ENCODE measurements around the gene ELAVL1. TPM values are rescaled to one million over a fixed set of nuclear protein-coding genes. Genes with fewer than 3 reads are reported as not detected.

The ELAVL1 gene
- total RNA-seq, 4 donors from 2014 or later, result 25.7 to 44.6 (median 34.5) TPM

DNA sequence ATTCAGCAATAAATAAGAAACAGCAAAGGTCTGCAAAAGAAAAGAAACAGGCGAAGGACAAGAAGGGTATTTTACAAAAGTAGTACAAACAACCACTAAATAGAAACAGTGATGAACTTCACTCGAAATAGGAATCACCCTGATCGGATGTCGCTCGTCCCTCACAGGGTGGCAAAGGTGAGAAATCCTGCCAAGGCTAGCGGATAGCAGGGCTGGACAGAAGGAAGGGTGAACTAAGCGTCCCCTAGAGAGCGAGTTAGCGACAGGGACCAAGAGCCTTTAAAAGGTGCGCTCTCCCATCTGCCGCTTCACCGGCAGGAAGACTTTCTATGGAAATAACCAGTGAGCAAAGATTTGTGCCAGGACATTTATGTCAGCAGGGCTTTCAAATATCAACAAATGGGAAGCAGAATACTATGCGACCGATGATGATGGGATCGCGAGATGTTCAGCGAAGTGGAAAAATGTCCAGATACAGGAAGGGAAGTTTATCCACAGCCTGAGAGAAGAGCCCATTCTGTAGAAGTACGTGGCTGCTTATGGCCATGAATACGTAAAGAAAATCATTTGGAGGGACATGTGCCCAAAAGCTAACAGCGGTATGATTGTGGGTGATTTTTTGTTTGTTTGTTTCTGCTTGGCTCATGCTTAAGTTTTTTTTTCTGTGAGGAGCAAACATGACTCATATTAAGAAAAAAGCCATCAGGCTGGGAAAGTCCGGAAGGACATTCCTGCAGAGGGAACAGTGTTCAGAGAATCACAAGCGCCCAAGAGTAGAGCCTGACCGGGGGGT lies 18.9 kb downstream of the ELAVL1 start:
- H3K4me1 ChIP-seq, result peaks cover 8 to 56% (median 19%) of the 10 kb centered on the region in 3 donors
- TF ChIP-seq, protein P1, sequence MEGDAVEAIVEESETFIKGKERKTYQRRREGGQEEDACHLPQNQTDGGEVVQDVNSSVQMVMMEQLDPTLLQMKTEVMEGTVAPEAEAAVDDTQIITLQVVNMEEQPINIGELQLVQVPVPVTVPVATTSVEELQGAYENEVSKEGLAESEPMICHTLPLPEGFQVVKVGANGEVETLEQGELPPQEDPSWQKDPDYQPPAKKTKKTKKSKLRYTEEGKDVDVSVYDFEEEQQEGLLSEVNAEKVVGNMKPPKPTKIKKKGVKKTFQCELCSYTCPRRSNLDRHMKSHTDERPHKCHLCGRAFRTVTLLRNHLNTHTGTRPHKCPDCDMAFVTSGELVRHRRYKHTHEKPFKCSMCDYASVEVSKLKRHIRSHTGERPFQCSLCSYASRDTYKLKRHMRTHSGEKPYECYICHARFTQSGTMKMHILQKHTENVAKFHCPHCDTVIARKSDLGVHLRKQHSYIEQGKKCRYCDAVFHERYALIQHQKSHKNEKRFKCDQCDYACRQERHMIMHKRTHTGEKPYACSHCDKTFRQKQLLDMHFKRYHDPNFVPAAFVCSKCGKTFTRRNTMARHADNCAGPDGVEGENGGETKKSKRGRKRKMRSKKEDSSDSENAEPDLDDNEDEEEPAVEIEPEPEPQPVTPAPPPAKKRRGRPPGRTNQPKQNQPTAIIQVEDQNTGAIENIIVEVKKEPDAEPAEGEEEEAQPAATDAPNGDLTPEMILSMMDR (IDR thresholded peaks at IDR 0.05), result no peak
- TF ChIP-seq POLR2A (IDR thresholded peaks at IDR 0.05), result no peak
- H3K4me3 ChIP-seq, result no peak overlapping the region
- H3K9me3 ChIP-seq, result no peaks in the 10 kb centered on the region
- H3K27me3 ChIP-seq, result no peaks in the 10 kb centered on the region
- peaks cover 17 to 100% (median 38%) of the 10 kb centered on the region in 3 donors for H3K36me3 ChIP-seq
- intact Hi-C loops (cut with DNase I), result no loop called here
- H3K27ac ChIP-seq, result peak overlapping the region in 2 of 4 donors; percentile 36 to 56
- DNase-seq, result no peak
- WGBS, 2 donors, result 60 to 66% methylated on average over 22 to 23 of the region's 23 CpGs

DNA sequence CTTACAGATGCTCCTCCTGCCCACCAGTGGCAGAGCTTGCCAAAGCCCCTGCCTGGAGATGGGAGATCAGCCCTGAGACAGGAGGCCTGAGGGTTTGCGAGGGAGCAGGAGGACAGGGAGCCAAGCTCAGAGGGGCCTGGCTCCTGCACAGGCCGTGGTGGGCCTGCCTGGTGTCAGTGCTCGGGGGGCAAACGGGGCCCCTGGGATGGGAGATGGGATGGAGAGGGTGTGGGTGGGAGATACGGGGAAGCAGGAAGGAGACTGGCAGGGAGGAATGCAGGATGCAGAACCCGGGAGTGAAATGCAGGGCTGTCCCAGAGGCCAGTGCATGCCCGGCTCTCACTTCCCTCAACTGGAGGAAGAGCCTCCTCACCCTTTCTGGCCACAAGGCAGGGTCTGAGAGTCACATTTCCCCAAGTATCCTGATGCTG lies 19.9 kb downstream of the ELAVL1 start:
- Histone ChIP-seq H3K36me3 (peaks cover 15 to 100% (median 35%) of the 10 kb centered on the region in 3 donors), H3K9me3 (no peaks in the 10 kb centered on the region), H3K27me3 (no peaks in the 10 kb centered on the region), H3K4me3 (no peak overlapping the region), H3K27ac (no peak overlapping the region), H3K4me1 (peaks cover 8 to 56% (median 19%) of the 10 kb centered on the region in 3 donors)
- intact Hi-C loops (cut with DNase I), result no loop called here
- TF ChIP-seq POLR2A (IDR thresholded peaks at IDR 0.05), result no peak
- TF ChIP-seq, protein P1 (IDR thresholded peaks at IDR 0.05), result no peak
- no peak for DNase-seq
- 94 to 98% methylated on average over 3 to 6 of the region's 7 CpGs for WGBS, 2 donors

DNA sequence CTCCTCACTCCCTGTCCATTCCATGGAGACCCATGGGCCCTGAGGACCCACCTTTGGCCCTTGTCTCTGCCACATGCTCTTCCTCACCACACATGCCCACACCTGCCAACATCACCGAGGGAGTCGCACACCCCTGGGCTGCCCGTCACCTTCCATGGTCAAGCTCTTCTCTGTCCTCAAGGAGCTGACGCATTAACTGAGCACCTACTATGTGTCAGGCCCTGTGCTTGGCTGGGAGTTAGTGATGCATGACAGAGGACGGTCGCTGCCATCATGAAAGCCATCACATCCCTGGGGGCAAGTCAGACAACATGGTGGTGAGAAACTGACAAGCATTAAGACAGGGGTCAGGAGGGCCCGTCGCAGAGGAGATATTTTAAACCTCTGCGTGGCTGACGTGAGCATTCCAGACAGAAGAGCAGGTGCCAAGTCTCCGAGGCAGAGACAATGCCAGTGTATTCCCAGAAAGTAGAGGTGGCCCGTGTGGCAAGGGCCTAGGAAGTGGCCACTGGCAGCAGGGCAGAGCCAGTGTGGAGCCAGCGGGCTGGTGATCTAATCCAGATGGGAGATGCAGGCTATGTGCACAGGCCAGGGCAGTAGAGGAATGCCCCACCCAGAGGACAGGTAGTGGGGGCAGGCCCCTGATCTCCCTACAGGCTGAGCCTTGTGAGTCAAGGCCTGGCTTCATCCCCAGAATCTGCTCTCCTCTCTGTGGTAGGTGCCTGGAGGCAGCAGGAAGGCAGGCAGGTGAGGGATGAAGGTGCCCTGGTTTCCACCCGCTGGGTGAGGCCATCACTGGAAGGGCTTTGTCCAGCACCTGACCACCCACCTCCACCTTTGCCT lies 21.2 kb downstream of the ELAVL1 start:
- 76 to 79% methylated on average over 8 to 13 of the region's 14 CpGs for WGBS, 2 donors
- H3K27ac ChIP-seq, result no peak overlapping the region
- TF ChIP-seq, protein P1 (IDR thresholded peaks at IDR 0.05), result no peak
- no peak for TF ChIP-seq POLR2A (IDR thresholded peaks at IDR 0.05)
- intact Hi-C loops (cut with DNase I), result no loop called here
- peaks cover 8 to 46% (median 19%) of the 10 kb centered on the region in 3 donors for H3K4me1 ChIP-seq
- no peak overlapping the region for H3K4me3 ChIP-seq
- DNase-seq, result no peak
- peaks cover 17 to 100% (median 44%) of the 10 kb centered on the region in 3 donors for H3K36me3 ChIP-seq
- no peaks in the 10 kb centered on the region for H3K27me3 ChIP-seq
- no peaks in the 10 kb centered on the region for H3K9me3 ChIP-seq

DNA sequence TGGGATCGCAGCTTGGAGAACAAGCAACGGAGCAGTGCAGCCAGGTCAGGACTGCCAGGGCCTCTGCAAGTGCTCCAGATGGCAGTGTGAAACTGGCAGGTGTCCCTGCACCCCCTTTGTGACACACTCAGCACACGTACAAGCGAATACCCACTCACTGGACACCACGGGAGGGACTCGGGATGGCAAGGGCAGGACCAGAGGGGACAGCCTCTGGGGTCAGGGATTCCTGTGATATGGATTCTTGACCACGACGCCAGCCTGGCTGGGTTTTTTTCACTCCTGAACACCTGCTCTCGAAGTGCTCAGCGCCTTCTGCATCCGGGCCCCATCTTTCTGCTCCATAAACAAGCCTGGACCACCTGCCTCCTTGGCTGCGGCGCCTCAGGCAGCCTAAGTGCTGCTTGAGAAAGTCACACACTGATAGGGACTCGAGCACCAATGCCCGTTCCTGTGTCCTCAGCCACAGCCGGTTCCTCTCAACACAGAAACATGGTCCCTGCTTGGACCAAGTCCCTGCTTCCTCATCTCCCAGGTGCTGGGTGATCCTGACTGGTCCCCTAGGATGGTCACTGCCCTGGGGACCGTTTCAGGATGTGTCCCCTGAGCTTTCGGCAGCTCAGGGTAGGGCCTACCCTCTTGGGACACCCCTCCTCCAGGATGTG lies 22.0 kb downstream of the ELAVL1 start:
- no peaks in the 10 kb centered on the region for H3K9me3 ChIP-seq
- H3K36me3 ChIP-seq, result peaks cover 17 to 100% (median 44%) of the 10 kb centered on the region in 3 donors
- TF ChIP-seq, protein P1 (IDR thresholded peaks at IDR 0.05), result no peak
- TF ChIP-seq POLR2A (IDR thresholded peaks at IDR 0.05), result no peak
- peak overlapping the region in 2 of 4 donors; percentile 22 to 61 for H3K27ac ChIP-seq
- intact Hi-C loops (cut with DNase I), result no loop called here
- no peak overlapping the region for H3K4me3 ChIP-seq
- H3K27me3 ChIP-seq, result no peaks in the 10 kb centered on the region
- WGBS, 2 donors, result 91 to 93% methylated on average over 7 to 12 of the region's 18 CpGs
- no peak for DNase-seq
- H3K4me1 ChIP-seq, result peaks cover 9 to 46% (median 22%) of the 10 kb centered on the region in 3 donors
